ENCODE results near the gene PRMT3. TPM values are rescaled to one million over a fixed set of nuclear protein-coding genes. Genes with fewer than 3 reads are reported as not detected.

The PRMT3 gene
- total and polyA plus RNA-seq, 2 donors (not counting 3 experiments of a cell fraction or from before 2014, with no cell fraction given) = 6.2 to 13.3 TPM

DNA sequence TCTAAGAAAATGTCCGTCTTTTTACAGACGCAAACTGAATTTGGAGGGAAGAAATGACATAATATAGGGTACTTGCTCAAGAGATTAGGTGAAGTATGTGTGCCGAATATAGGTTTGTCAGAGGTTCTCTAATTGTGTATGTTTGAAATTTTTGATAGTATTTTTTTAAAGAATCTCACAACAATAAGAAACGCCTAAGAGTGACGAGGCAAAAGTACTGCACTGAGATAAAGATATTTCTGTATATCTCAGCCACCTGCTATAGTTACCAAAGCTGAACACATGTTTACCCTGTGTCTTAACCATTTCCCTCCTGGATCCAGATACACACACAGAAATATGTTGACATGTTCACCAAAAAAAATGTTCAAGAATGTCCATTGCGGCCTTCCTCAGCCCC is 92.0 kb downstream of the PRMT3 start:
- no TSS peak for BruUV-seq (replicated peaks)
- H3K27ac ChIP-seq (ENCODE audit: insufficient read depth, low read depth, low read length) = no peak overlapping the region
- peaks cover 1% of the 10 kb centered on the region for H3K4me1 ChIP-seq (ENCODE audit: control insufficient read depth, extremely low read depth, insufficient read depth, low read length)
- CTCF ChIA-PET = no interaction called here
- intact Hi-C loops (cut with micrococcal nuclease) = no loop called here
- no peaks in the 10 kb centered on the region for H3K36me3 ChIP-seq (ENCODE audit: control insufficient read depth in 2 of 2, extremely low read depth in 1 of 2, insufficient read depth in 2 of 2, low read length in 2 of 2)
- no peaks in the 10 kb centered on the region for H3K27me3 ChIP-seq (ENCODE audit: control insufficient read depth in 2 of 2, insufficient read depth in 2 of 2, low read length in 2 of 2)
- no peaks in the 10 kb centered on the region for H3K9me1 ChIP-seq (replicated peaks; ENCODE audit: control insufficient read depth, extremely low read depth, insufficient read depth, low read length)
- H3K9ac ChIP-seq (replicated peaks; ENCODE audit: extremely low read depth, insufficient read depth, low read length) = no peak overlapping the region
- no peaks in the 10 kb centered on the region for H3K79me2 ChIP-seq (ENCODE audit: control insufficient read depth, insufficient read depth, low read length)
- no peaks in the 10 kb centered on the region for H3K9me3 ChIP-seq (replicated peaks; ENCODE audit: control insufficient read depth, insufficient read depth, low read length)
- FAIRE-seq (no peak), DNase-seq (ENCODE audit: low read depth, low spot score) (no peak)
- TF ChIP-seq MYC (IDR thresholded peaks at IDR 0.05; ENCODE audit: low read depth, low read length) = no peak
- TF ChIP-seq EZH2 (IDR thresholded peaks at IDR 0.05; ENCODE audit: borderline replicate concordance, low read depth, low read length, severe bottlenecking) = no peak
- TF ChIP-seq, protein P1, sequence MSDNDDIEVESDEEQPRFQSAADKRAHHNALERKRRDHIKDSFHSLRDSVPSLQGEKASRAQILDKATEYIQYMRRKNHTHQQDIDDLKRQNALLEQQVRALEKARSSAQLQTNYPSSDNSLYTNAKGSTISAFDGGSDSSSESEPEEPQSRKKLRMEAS (IDR thresholded peaks at IDR 0.05; ENCODE audit: insufficient read depth, insufficient read length) = no peak
- TF ChIP-seq GATA2 (IDR thresholded peaks at IDR 0.05; ENCODE audit: insufficient read depth, insufficient read length, low read depth, low read length) = no peak
- TF ChIP-seq FOS (IDR thresholded peaks at IDR 0.05; ENCODE audit: borderline replicate concordance, insufficient read depth, low read length) = no peak
- TF ChIP-seq, protein P2, sequence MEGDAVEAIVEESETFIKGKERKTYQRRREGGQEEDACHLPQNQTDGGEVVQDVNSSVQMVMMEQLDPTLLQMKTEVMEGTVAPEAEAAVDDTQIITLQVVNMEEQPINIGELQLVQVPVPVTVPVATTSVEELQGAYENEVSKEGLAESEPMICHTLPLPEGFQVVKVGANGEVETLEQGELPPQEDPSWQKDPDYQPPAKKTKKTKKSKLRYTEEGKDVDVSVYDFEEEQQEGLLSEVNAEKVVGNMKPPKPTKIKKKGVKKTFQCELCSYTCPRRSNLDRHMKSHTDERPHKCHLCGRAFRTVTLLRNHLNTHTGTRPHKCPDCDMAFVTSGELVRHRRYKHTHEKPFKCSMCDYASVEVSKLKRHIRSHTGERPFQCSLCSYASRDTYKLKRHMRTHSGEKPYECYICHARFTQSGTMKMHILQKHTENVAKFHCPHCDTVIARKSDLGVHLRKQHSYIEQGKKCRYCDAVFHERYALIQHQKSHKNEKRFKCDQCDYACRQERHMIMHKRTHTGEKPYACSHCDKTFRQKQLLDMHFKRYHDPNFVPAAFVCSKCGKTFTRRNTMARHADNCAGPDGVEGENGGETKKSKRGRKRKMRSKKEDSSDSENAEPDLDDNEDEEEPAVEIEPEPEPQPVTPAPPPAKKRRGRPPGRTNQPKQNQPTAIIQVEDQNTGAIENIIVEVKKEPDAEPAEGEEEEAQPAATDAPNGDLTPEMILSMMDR (IDR thresholded peaks at IDR 0.05; ENCODE audit: extremely low read depth in 1 of 2, insufficient read depth in 1 of 2, low read depth in 1 of 2, low read length in 2 of 2) = no peak
- no peak for TF ChIP-seq POLR2AphosphoS5 (IDR thresholded peaks at IDR 0.05; ENCODE audit: insufficient read depth, low read depth, low read length)
- TF ChIP-seq POLR2A (IDR thresholded peaks at IDR 0.05; ENCODE audit: low read depth, low read length) = no peak
- no peaks in the 10 kb centered on the region for H4K20me1 ChIP-seq (replicated peaks; ENCODE audit: control insufficient read depth, extremely low read depth, insufficient read depth, low read length)
- no peak overlapping the region for H2AFZ ChIP-seq (ENCODE audit: low read depth, low read length)
- H3K4me2 ChIP-seq (ENCODE audit: insufficient read depth, low read length) = no peak overlapping the region
- H3K4me3 ChIP-seq (replicated peaks in 1 of 3; ENCODE audit: insufficient read depth in 1 of 3, low read depth in 1 of 3, low read length in 3 of 3) = no peak overlapping the region
- dilution Hi-C loops (cut with MboI; ENCODE audit: extremely low pct_ligation_motif_present, low sequenced_read_pairs) = no loop called here
- POLR2A ChIA-PET = no interaction called here
